Measurements from ENCODE around the gene FBXO3. TPM values are rescaled to one million over a fixed set of nuclear protein-coding genes. Genes with fewer than 3 reads are reported as not detected.

FBXO3 gene
- total RNA-seq, 1 experiment from 2014 or later, result 18.9 TPM

DNA sequence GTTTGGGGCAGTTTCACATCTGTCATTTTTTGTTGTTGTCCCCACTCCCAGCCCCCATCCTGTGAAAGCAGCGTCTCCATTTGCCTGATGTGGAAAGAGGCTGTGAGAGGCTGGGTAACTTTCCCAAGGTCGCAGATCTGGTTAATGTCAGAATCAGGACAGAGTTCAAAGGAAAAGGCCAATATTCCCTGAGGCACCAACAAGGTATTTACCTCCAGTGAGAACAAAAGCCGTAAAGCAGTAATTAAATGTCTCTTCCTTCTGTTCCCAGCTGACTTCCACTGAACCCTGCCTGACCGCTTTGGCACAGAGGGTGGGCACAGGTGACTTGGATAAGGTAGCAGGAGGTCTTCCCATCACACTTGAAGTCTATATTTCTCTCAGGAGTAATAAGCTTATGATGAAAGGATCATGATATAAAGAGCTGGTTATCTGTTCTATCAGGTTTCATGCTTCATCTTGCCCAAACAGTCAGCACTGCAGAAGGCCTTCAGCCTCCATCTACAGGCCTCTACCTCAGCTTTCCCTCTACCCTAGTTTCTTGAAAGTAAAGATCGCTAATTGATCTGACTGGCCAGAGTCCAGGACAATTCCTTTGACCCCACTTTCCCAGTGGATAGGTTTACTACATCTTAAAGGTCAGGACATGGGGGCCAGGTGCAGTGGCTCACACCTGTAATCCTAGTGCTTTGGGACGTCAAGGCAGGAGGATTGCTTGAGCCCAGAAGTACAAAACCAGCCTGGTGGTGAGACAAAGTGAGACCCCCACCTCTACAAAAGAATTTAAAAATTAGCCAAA, 83.1 kb downstream of the FBXO3 start:
- H4K20me1 ChIP-seq (ENCODE audit: control insufficient read depth, insufficient read depth, insufficient read length), result no peaks in the 10 kb centered on the region
- no peak overlapping the region for H2AFZ ChIP-seq (ENCODE audit: low read length)
- no peak overlapping the region for H3K14ac ChIP-seq (ENCODE audit: insufficient read depth, low read length)
- no peaks in the 10 kb centered on the region for H3K79me1 ChIP-seq (ENCODE audit: insufficient read depth, low read depth, low read length, poor library complexity, severe bottlenecking)
- H3K9me3 ChIP-seq (ENCODE audit: control insufficient read depth, low read depth, low read length), result no peaks in the 10 kb centered on the region
- H4K91ac ChIP-seq (ENCODE audit: insufficient read length, low read depth, low read length), result no peak overlapping the region
- H2BK20ac ChIP-seq (ENCODE audit: low read depth, low read length, poor library complexity, severe bottlenecking), result no peak overlapping the region
- H2BK15ac ChIP-seq (ENCODE audit: low read depth, low read length), result no peak overlapping the region
- H4K8ac ChIP-seq (replicated peaks; ENCODE audit: insufficient read length, low read depth, low read length), result no peak overlapping the region
- H2BK5ac ChIP-seq (ENCODE audit: insufficient read length, low read length), result no peak overlapping the region
- no peak overlapping the region for H2BK120ac ChIP-seq (ENCODE audit: low read depth, low read length, poor library complexity, severe bottlenecking)
- no peak overlapping the region for H4K5ac ChIP-seq (ENCODE audit: insufficient read length, low read depth, low read length)
- H3K4me2 ChIP-seq (ENCODE audit: insufficient read depth, insufficient read length, low read length), result no peak overlapping the region
- no peak overlapping the region for H3K4me3 Mint-ChIP-seq
- no peaks in the 10 kb centered on the region for H3K79me2 ChIP-seq (ENCODE audit: insufficient read depth, low read length)
- no peak for DNase-seq
- H3K23me2 ChIP-seq (ENCODE audit: insufficient read length, low read depth, low read length, poor library complexity, severe bottlenecking), result no peaks in the 10 kb centered on the region
- H2BK12ac ChIP-seq (ENCODE audit: insufficient read length, low read depth, low read length), result no peak overlapping the region
- H3K4me1 Mint-ChIP-seq, result peaks cover 39 to 45% of the 10 kb centered on the region in 2 experiments
- no peak overlapping the region for H3K4ac ChIP-seq (ENCODE audit: low read depth, low read length)
- H2AK5ac ChIP-seq (ENCODE audit: insufficient read length, low read length), result no peak overlapping the region
- H3K4me1 ChIP-seq (ENCODE audit: insufficient read depth, low read length), result peaks cover 5% of the 10 kb centered on the region; the same call in 1 of the 2 replicates
- H3T11ph ChIP-seq (ENCODE audit: low read length), result no peak overlapping the region
- H3K9ac ChIP-seq (ENCODE audit: extremely low read depth, insufficient read length, low read length), result no peak overlapping the region
- H3K56ac ChIP-seq (ENCODE audit: insufficient read length, low read depth, low read length), result no peak overlapping the region
- H3K27ac ChIP-seq (ENCODE audit: insufficient read length, low read depth, low read length), result no peak overlapping the region
- no CpG with 5 or more reads among the region's 6 CpGs for WGBS (ENCODE audit: extremely low coverage, insufficient read length, low lambda C conversion rate)
- no peaks in the 10 kb centered on the region for H3K27me3 ChIP-seq (ENCODE audit: insufficient read depth, low read length)
- TF ChIP-seq, protein P1, sequence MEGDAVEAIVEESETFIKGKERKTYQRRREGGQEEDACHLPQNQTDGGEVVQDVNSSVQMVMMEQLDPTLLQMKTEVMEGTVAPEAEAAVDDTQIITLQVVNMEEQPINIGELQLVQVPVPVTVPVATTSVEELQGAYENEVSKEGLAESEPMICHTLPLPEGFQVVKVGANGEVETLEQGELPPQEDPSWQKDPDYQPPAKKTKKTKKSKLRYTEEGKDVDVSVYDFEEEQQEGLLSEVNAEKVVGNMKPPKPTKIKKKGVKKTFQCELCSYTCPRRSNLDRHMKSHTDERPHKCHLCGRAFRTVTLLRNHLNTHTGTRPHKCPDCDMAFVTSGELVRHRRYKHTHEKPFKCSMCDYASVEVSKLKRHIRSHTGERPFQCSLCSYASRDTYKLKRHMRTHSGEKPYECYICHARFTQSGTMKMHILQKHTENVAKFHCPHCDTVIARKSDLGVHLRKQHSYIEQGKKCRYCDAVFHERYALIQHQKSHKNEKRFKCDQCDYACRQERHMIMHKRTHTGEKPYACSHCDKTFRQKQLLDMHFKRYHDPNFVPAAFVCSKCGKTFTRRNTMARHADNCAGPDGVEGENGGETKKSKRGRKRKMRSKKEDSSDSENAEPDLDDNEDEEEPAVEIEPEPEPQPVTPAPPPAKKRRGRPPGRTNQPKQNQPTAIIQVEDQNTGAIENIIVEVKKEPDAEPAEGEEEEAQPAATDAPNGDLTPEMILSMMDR (conservative IDR thresholded peaks at IDR 0.05), result no peak
- H3K18ac ChIP-seq (ENCODE audit: insufficient read length, low read depth, low read length), result no peak overlapping the region
- no peak overlapping the region for H3K23ac ChIP-seq (ENCODE audit: insufficient read length, low read depth, low read length)
- H3K36me3 Mint-ChIP-seq (ENCODE audit: insufficient read depth in 1 of 3, low read depth in 3 of 3), result no peaks in the 10 kb centered on the region
- no peaks in the 10 kb centered on the region; the same call in 1 of the 2 replicates for H3K27me3 Mint-ChIP-seq (ENCODE audit: low read depth)
- H3K27ac Mint-ChIP-seq, result peak overlapping the region in 1 of 3 experiments; percentile 32; a peak in 1 of 7 replicates
- no peaks in the 10 kb centered on the region for H3K9me3 Mint-ChIP-seq

Other genes starting within 250 kb of the FBXO3 start
- not detected in 2 replicates for gene C11orf91, start 73.7 kb downstream of the FBXO3 start, total RNA-seq (2021)
- 91.5 and 93.2 TPM in 2 replicates for gene CD59, start 38.1 kb downstream of the FBXO3 start, total RNA-seq (2021)
- 0.33 and 0.48 TPM in 2 replicates for gene LMO2, start 117.6 kb upstream of the FBXO3 start, total RNA-seq (2021)

Data from H9 (cell line).